HL-60 (cell line): ENCODE measurements around the gene UCMA.

Experiments used
- CTCF ChIP-seq: IDR thresholded peaks from one replicate; pipeline ENCODE4 v1.5.1; 2011; ENCODE audit warnings: low read length, control low read depth, inconsistent platforms; ENCODE audit not compliant: insufficient read depth
- GABPA ChIP-seq: IDR thresholded peaks from 2 replicates; pipeline ENCODE4 v1.6.1; 2012; ENCODE audit warnings: low read depth
- SPI1 ChIP-seq: IDR thresholded peaks from 2 replicates; pipeline ENCODE4 v1.6.1; 2012; ENCODE audit warnings: low read depth, mild to moderate bottlenecking, borderline replicate concordance

- TF ChIP-seq SPI1 (no peak), CTCF (no peak), GABPA (no peak)
Observed at GRCh38 chr10:13193637-13194036, 40.5 kb downstream of the UCMA start.
